ENCODE data around the gene NUSAP1.
A peak's percentile ranks its signal among the peaks of the same experiment; 100 is the strongest.
"Not testable (repeated sequence)": the region's sequence is repeated elsewhere in the genome, so short reads cannot be mapped to it uniquely, and the experiment has no call there.

Gene NUSAP1

DNA sequence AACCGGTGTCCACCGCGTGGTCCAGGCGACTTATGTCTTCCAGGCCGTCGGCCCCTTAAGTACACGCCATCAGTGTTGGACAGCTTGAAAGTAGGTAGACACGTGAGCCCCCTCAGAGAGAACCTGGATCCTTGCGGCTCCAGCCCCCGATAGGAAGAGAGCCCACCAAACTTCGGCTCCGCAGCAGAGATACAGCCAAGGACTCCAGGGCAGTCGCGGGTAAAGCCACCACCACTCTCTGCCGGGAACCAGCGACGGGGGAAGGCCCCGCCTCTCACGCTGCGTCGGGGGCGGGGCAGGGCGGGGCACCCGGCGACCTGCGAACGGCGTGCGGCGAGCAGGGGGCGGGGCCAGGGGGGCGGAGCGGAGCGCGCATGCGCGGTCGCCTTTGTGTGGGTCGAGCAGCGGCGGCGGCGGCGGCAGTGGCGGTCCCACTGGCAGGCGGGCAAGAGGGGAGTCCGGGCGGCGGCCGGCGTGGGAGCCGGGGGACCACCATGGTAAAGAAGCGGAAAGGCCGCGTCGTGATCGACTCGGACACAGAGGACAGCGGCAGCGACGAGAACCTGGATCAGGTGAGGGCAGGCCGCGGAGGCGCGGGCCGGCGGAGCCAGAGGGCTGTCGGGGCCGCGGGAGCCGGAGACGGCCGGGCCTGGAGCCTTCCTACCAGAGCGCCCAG, 84.2 kb downstream of the NUSAP1 start, which contains the start of gene RTF1:
Gene RTF1 (plus strand): TSS at position 354 of the 676 bp plus-strand sequence. CDS start 21 bp downstream, at position 375.
- DNase-seq, result peak; percentile 89

DNA sequence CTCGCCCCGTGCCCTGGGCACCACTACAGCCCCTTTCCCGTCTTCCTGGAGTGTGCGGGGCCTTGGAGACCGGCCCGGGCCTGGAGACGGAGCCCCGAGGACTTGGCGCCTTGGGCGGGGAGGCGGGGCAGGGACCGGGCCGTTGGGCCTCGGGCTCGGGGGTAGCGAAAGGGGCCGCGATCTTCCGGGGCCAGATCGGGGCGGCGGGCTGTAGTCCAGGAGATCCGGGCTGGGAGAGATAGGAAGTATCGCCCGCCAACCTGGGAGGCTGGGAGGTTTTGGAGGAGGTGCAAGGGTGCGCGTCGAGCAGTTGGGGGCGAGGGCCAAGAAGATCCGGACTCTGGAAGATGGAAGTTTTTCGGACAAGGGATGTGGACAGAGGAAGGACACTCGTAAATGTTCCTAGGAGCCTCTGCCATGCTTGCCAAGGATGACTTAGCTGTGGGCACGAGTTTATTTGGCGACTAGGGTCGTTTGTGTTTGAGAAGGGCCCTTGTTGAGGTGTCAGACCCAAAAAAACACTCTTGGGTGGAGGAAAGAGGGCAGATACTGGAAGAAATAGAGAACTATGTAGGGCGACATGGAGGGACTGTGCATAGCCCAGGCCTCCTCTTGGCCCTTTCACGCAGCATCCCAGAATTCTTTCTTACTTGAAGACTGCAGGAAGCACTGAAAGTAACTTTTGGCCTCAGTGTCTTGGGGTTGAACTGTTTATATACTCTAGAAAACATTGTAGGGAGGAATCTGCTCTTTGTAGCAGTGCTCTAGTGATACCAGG, 84.9 kb downstream of the NUSAP1 start:
- DNase-seq, result no peak

- no peak for DNase-seq
These were observed 91.4 kb downstream of the NUSAP1 start for GRCh38 chr15:41423979-41424659.

DNA sequence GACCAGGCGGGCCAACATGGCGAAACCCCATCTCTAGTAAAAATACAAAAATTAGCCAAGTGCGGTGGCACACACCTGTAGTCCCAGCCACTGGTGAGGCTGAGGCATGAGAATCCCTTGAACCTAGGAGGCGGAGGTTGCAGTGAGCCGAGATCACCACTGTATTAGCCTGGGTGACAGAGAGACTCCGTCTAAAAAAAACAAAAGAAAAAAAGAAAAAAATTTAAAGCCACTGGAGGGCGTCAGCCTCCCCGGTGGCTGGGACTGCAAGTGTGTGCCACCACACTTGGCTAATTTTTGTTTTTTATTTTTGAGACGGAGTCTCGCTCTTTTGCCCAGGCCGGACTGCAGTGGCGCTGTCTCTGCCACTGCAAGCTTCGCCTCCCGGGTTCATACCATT, 92.1 kb downstream of the NUSAP1 start:
- DNase-seq, result no peak

- DNase-seq, result not testable (repeated sequence)
These were observed 93.2 kb downstream of the NUSAP1 start for GRCh38 chr15:41425907-41426306.

DNA sequence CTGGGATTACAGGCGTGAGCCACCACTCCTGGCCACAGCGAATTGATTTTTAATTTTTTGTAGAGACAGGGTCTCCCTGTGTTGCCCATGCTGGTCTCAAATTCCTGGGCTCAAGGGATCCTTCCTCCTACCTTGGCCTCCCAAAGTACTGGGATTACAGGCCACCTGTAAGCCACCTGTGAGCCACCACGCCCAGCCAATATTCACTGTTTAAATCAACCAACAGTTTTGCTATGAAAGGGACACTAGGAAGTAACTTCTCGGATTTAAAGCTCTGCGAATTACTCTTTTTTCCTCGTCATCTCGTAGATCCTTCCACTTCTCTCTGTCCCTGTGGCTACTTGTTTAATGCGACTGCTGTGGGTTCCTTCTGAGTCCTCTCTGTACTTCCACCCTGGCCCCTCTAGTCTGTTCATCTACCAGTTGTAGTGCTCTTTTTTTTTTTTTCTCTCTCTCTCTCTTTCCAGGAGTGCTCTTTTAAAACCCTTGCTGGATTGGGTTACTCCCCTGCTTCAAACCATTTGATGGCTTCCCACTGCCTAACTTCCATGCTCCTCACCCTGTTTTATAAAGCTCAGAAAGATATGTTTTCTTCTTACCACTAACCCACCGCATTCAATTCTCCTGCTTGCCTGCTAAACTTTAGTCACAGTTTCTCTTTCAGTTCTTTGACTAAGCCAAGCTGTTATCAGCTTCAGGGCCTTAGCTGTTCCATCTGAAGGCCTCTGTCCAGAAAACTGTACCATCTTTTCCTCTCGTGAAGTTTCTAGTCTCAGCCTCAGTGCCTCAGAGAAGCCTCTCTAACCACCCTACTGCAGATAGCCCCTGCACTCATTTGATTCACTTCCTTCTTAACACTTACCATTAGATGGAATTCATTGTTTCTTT, 96.6 kb downstream of the NUSAP1 start:
- no peak for DNase-seq
